Breast epithelium (tissue), 4 donors: ENCODE data around the gene ANKRD63. TPM values are rescaled to one million over a fixed set of nuclear protein-coding genes. Genes with fewer than 3 reads are reported as not detected.

ENCODE experiments used
- DNase-seq, 2 donors: peaks; one replicate each; pipeline ENCODE4 v3.0.0-alpha.2; 2019; ENCODE audit warnings: low spot score in 2 of 2
- H3K27ac ChIP-seq, 2 donors: fragments of 200-600 bp; sonication (generic) in 1 of 2; one replicate each; pipeline ENCODE4 v1.5.1; 2016 to 2019; ENCODE audit warnings: mild to moderate bottlenecking in 1 of 2
- H3K27me3 ChIP-seq, 2 donors: fragments of 200-600 bp; sonication (generic) in 1 of 2; one replicate each; pipeline versions ENCODE4 v1.5.1 to v1.6.0; 2017 to 2019; ENCODE audit warnings: control low read depth in 1 of 2, mild to moderate bottlenecking in 1 of 2
- H3K36me3 ChIP-seq: fragments of 200-600 bp; one replicate; pipeline ENCODE4 v1.5.1; 2019
- H3K4me1 ChIP-seq, 2 donors: fragments of 200-600 bp; sonication (generic); one replicate each; pipeline ENCODE4 v1.5.1; 2016 to 2019; ENCODE audit warnings: control low read depth in 1 of 2
- H3K4me3 ChIP-seq, 3 donors: fragments of 200-600 bp; sonication (generic); 1 replicate in 2 of 3; 2 replicates in 1 of 3; pipeline ENCODE4 v1.5.1; 2016 to 2019; ENCODE audit warnings: mild to moderate bottlenecking in 3 of 3, moderate library complexity in 2 of 3
- H3K9me3 ChIP-seq, 2 donors: fragments of 200-600 bp; sonication (generic) in 1 of 2; one replicate each; pipeline ENCODE4 v1.5.1; 2016 to 2019; ENCODE audit warnings: control low read depth in 1 of 2
- CTCF ChIP-seq, 3 donors: fragments of 450-650 bp; IDR thresholded peaks; one replicate each; pipeline ENCODE4 v1.5.1; 2016 to 2017; ENCODE audit warnings: antibody characterized with exemption in 3 of 3, mild to moderate bottlenecking in 3 of 3, moderate library complexity in 3 of 3
- POLR2A ChIP-seq: fragments of 450-650 bp; IDR thresholded peaks from one replicate; pipeline ENCODE4 v1.6.1; 2016; ENCODE audit warnings: antibody characterized with exemption, mild to moderate bottlenecking, moderate library complexity
- POLR2AphosphoS5 ChIP-seq, 3 donors: sonication (generic); formaldehyde crosslinking; IDR thresholded peaks; one replicate each; pipeline ENCODE4 v1.6.1; 2017; ENCODE audit warnings: antibody characterized with exemption in 3 of 3
- intact Hi-C: fragments of 100-400 bp; cut with DNase I; formaldehyde crosslinking; loops from one replicate; pipeline ENCODE4 v1.15.1; 2023; ENCODE audit warnings: low total_unique reads
- total RNA-seq, 3 donors: library from RNA; depleted of rRNA; stranded (reverse); fragments of >200 nt; gene quantifications; one replicate each; pipeline ENCODE4 v1.1.0, GENCODE V29; 2016

ANKRD63 gene
- total RNA-seq, 3 donors from 2014 or later, result not detected

DNA sequence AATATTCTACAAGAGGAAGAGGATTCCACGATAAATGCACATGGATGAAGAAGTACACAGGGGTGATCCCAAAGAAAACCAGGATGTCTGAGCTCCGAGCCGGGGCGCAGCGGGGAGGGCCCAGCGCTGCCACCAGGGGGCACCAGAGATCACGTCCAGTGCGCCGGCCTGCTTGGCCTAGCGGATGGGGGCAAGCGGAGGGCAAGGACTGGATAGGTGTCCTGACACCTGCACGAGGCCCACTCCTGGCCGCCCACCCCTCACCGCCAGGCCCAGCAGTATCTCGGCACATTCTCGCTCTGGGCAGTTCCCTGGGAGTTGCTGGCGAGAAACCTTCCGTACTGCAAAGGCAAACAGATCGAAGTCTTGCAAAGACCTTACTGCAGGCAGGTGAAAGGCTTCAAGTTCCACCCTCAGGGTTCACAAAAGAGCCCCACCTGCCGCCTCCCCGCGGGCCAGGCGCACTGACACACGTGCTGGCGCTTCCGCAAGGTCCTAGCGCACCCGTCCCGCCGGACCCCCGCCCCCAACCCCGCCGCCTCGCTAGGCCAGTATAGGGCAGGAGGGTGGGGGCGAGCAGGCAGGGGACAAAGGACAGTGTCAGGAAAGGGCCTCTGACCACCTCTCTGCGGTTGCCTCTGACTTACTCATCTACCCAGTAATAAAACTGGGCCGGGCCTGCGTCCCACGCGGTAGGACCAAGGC, 3.3 kb downstream of the ANKRD63 start:
- Histone ChIP-seq H3K27ac (no peak overlapping the region), H3K36me3 (no peaks in the 10 kb centered on the region), H3K9me3 (no peaks in the 10 kb centered on the region), H3K27me3 (peaks cover 17 to 43% of the 10 kb centered on the region in 2 donors), H3K4me1 (peaks cover 0 to 16% of the 10 kb centered on the region in 2 donors), H3K4me3 (peak overlapping the region in 1 of 3 donors; percentile 2)
- intact Hi-C loops, result loop anchor here (5.0 to 10.0 kb wide), 2 partner anchors 235 to 503 kb away; no protein-coding TSS in a partner anchor
- peak; percentile 50 to 79 for DNase-seq
- TF ChIP-seq POLR2AphosphoS5 (IDR thresholded peaks at IDR 0.05) (no peak), CTCF (IDR thresholded peaks at IDR 0.05) (peak; percentile 89 to 95 (median 92)), POLR2A (no peak)

- Histone ChIP-seq H3K27ac (no peak overlapping the region), H3K4me3 (no peak overlapping the region), H3K9me3 (no peaks in the 10 kb centered on the region), H3K36me3 (no peaks in the 10 kb centered on the region), H3K27me3 (peaks cover 12 to 36% of the 10 kb centered on the region in 2 donors), H3K4me1 (peaks cover 0 to 15% of the 10 kb centered on the region in 2 donors)
- DNase-seq, result no peak
- TF ChIP-seq CTCF (IDR thresholded peaks at IDR 0.05) (no peak), POLR2A (no peak), POLR2AphosphoS5 (IDR thresholded peaks at IDR 0.05) (no peak)
- intact Hi-C loops, result loop anchor here (10.0 kb wide), 1 partner anchor 233 kb away; no protein-coding TSS in a partner anchor
Measured at GRCh38 chr15:40278026-40278425, 4.8 kb downstream of the ANKRD63 start.

DNA sequence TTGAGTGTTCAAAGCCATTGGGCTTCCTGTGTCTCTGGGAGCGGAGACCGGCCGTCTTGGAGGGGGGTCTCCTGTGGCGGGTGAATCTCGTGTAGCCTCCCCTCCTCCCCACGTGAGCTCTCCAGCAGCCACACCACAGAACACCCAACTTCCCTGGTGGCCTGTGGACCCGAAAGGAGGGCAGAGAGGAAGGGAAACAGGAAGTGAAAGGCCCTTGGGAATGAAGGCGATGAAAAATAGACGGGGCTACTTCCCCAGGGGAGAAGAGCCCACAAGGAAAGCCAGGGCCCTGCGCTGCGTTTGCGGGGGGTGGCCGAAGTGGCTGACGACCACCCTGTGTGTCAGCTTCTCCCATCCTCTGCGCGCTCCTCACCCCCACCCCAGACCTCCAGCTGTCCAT, 5.4 kb downstream of the ANKRD63 start:
- intact Hi-C loops, result loop anchor here (10.0 kb wide), 1 partner anchor 233 kb away; no protein-coding TSS in a partner anchor
- Histone ChIP-seq H3K4me1 (peaks cover 0 to 10% of the 10 kb centered on the region in 2 donors), H3K4me3 (no peak overlapping the region), H3K36me3 (no peaks in the 10 kb centered on the region), H3K27ac (no peak overlapping the region), H3K9me3 (no peaks in the 10 kb centered on the region), H3K27me3 (peaks cover 7 to 30% of the 10 kb centered on the region in 2 donors)
- TF ChIP-seq CTCF (IDR thresholded peaks at IDR 0.05), result no peak
- no peak for DNase-seq

GRCh38 chr15:40276927-40277326, 5.9 kb downstream of the ANKRD63 start:
- H3K4me1 ChIP-seq, result peaks cover 0 to 5% of the 10 kb centered on the region in 2 donors
- TF ChIP-seq POLR2A (no peak), CTCF (IDR thresholded peaks at IDR 0.05) (no peak), POLR2AphosphoS5 (IDR thresholded peaks at IDR 0.05) (no peak)
- intact Hi-C loops, result loop anchor here (10.0 kb wide), 1 partner anchor 232 kb away; no protein-coding TSS in a partner anchor
- peaks cover 6 to 25% of the 10 kb centered on the region in 2 donors for H3K27me3 ChIP-seq
- no peaks in the 10 kb centered on the region for H3K36me3 ChIP-seq
- DNase-seq, result no peak
- H3K27ac ChIP-seq, result no peak overlapping the region
- no peak overlapping the region for H3K4me3 ChIP-seq
- H3K9me3 ChIP-seq, result no peaks in the 10 kb centered on the region

DNA sequence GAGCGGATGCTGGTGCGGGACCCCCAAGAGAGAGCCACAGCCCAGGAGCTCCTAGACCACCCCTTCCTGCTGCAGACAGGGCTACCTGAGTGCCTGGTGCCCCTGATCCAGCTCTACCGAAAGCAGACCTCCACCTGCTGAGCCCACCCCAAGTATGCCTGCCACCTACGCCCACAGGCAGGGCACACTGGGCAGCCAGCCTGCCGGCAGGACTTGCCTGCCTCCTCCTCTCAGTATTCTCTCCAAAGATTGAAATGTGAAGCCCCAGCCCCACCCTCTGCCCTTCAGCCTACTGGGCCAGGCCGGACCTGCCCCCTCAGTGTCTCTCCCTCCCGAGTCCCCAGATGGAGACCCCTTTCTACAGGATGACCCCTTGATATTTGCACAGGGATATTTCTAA, 6.9 kb downstream of the ANKRD63 start:
- Histone ChIP-seq H3K9me3 (no peaks in the 10 kb centered on the region), H3K27me3 (peaks cover 2 to 15% of the 10 kb centered on the region in 2 donors), H3K36me3 (no peaks in the 10 kb centered on the region), H3K27ac (no peak overlapping the region), H3K4me1 (no peaks in the 10 kb centered on the region), H3K4me3 (no peak overlapping the region)
- intact Hi-C loops, result loop anchor here (10.0 kb wide), 1 partner anchor 231 kb away; no protein-coding TSS in a partner anchor
- DNase-seq, result no peak
- TF ChIP-seq CTCF (IDR thresholded peaks at IDR 0.05), result no peak
- TF ChIP-seq POLR2AphosphoS5 (IDR thresholded peaks at IDR 0.05), result no peak
- TF ChIP-seq POLR2A, result no peak
